Gastrocnemius medialis (tissue), 4 donors: ENCODE results near the gene LAMB2.

Experiments
- CTCF ChIP-seq, 5 experiments: fragments of 450-650 bp in 3 of 5; fragments of 200-600 bp in 2 of 5; sonication (generic) in 2 of 5; IDR thresholded peaks in 4 of 5; conservative IDR thresholded peaks in 1 of 5; 1 replicate in 4 of 5; 2 replicates in 1 of 5; pipeline ENCODE4 v1.5.1; 2016 to 2019; ENCODE audit warnings: antibody characterized with exemption in 5 of 5, mild to moderate bottlenecking in 3 of 5, moderate library complexity in 3 of 5
- POLR2A ChIP-seq, 2 donors: fragments of 450-650 bp; IDR thresholded peaks; one replicate each; pipeline ENCODE4 v1.6.1; 2017; ENCODE audit warnings: antibody characterized with exemption in 2 of 2, mild to moderate bottlenecking in 2 of 2, moderate library complexity in 2 of 2

- TF ChIP-seq CTCF (IDR thresholded peaks at IDR 0.05 in 4 of 5, conservative IDR thresholded peaks at IDR 0.05 in 1 of 5): no peak
- TF ChIP-seq POLR2A (IDR thresholded peaks at IDR 0.05): no peak
These were observed 24.4 kb upstream of the LAMB2 start for GRCh38 chr3:49157289-49157688.
